Colon (tissue), 2 donors: ENCODE data around the gene COL9A3.

ENCODE experiments used
- FAIRE-seq: peaks from 2 replicates; lab custom pipeline; 2012; peaks lifted over from hg19 to GRCh38; lab: Jason Lieb, UNC
- donor health status: control.
- donor health status: control.

COL9A3 gene

DNA sequence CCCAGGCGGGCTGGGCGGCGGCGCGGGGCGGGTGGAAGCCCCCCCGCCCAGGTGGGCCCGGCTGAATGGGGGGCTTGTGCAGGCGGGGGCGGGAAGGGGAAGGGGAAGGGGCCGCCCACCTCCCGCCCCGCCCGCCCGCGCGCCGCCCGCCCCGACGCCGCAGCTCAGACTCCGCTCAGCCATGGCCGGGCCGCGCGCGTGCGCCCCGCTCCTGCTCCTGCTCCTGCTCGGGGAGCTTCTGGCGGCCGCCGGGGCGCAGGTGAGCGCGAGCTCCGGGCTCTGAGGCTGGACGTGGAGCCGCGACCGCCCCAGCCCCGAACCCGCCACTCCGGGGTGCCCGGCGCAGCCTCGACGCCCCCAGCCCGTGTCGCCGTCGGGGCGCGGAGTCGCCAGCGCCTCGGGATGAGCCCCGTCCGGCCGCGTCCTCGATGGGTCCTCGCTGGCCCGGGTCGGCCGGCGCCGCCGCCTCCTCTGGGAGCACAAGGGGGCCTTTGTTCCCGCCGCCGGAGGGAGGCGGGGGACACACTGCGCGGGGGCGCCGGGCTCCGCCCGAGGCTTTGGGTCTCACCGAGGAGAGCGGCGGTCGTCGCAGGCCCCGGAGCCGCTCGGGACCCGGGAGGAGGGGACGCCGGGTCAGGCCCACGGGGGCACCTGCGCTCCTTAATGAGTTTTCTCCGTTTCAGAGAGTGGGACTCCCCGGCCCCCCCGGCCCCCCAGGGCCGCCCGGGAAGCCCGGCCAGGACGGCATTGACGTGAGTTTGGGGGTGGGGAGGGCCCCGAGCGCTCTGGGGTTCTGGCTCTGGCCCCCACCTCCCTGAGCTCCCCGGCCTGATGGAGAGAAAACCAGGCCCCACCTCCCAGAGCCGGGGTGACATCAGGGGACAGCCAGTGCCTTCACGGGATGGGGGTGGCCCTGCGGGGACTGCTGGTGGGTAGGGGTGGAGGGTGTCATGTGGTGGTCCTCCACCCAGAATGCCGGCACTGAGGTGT lies at the start of gene COL9A3:
COL9A3 (plus strand) TSS at position 167 of the 990 bp plus-strand sequence; CDS start at position 182, 15 bp downstream.
- FAIRE-seq: no peak

DNA sequence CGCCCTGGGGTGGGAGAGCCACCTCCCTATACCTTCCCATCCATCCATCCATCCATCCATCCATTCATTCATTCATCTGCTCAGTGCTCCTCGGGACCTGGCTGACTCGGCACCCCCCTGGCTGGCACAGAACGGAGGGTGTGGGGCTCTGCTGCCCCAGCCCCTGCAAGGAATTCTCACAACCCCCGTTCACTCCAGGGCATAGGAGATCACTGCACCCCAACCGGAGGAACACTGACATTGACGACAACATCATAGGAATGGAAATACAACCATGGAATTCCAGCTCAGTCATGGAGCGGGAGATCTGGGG lies 48.7 kb upstream of the COL9A3 start:
- FAIRE-seq: no peak

DNA sequence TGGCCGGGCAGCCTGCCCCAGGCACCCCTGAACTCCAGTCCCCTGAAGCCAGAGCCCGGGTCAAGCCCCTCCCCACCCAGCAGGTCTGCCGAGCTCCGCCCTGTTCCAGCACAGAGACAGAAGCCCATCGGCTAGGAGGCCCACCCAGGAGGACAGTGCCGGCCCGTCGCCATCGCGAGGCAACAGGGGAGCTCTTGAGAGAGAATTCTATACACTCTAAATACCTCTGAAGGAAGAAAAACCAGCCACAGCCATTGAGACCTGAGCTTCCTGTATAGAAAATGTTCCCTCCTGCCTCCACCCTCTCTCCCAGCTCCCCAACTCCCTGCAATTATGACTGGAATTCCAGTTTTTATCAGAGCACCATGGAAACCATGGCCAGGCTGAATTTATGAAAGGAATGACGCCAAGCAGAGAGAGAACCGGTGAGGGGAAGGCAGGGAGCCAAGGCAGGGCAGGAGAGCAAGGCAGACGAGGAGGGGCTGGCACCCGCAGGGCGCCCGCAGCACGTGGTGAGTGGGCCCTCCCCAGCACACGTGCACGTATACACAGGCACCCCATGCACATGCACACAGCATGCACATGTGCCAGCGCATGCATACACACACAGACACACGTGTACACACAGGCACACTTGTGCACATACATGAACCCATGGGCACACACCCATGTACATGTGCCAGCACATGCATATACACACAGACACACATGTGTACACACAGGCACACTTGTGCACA lies 48.1 kb upstream of the COL9A3 start:
- no peak for FAIRE-seq

DNA sequence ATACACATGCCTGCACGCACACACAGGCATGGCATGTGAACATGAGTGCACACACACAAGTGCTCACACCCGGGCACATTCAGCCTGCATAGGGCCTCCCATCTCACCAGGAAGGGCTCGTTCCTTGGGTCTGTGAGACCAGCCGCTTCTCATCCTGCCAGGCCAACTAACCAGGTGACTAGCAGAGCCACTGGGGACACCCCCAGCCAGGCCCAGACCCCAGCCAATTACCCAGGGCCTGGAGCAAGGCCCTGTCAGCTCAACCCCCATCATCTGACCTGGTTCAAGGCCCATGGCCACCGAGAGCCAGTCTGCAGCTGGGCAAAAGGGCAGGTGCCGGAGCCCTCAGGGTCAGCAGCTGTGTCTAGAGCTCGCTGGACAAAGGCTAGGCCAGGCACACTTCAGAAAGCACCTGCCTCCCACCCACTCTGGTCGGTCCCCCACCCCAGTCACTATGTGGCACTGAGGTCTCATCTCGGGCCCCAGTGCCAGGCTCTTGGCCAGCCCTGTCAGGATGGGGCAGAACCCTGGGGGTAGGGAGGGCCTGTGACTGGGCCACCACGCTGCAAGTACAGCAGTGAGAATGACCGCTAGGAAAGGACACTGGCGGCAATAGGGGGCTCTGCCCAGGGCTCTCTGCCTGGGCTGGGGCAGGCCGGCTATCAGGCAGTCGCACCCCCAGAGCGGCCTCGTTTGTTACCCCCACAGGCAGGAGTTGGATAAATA lies 47.3 kb upstream of the COL9A3 start:
- FAIRE-seq: no peak

DNA sequence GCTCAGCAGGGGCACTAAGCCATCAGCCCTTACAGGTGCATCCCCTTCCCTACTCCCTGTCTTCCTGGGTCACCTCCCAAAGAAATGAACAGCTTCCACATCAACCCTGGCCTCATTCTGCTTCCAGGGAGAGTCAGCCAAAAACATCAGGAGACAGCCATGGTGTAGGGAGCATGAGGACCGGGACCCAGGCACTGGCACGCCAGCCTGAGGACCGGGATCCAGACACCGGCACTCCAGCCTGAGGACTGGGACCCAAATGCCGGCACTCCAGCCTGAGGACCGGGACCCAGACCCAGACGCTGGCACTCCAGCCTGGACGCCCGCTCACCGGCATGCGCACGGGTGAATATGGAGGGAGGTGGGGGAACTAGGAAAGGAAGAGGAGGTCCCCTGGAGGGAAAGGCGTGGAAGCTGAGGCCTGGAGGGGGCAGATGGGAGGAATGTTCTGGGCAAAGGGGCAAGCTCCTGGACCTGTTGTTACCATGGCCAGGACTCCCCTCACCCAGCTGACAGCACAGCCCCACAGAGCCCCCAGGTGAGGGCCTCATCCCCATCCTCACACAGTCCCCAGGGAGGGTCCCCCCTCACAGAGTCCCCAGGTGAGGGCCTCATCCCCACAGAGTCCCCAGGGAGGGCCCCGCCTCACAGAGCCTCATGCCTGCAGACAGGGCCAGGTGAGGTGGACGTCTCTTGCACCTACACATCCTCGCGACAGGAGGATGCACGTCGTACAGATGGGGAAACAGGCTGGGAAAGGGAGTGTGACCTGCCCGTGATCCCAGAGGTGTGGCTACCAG lies 46.5 kb upstream of the COL9A3 start:
- no peak for FAIRE-seq

DNA sequence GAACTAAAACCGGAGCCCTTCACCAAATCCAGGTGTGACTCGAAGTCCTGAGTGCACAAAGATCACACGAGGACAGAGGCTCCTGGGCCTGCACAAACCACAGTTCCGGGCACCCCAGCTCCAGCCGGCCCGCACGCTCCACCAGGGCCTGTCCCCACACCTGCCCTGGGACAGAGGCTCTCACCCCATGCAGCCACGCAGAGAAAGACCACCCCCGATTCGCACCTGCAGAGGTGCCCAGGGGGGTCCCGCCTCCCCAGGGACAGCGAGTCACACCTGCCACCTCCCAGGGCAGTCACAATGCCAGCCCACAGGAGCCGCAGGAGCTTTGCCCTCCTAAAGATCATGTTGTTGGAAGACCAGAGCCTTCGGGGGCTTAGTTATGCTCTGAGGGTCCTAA lies 45.9 kb upstream of the COL9A3 start:
- FAIRE-seq: no peak

DNA sequence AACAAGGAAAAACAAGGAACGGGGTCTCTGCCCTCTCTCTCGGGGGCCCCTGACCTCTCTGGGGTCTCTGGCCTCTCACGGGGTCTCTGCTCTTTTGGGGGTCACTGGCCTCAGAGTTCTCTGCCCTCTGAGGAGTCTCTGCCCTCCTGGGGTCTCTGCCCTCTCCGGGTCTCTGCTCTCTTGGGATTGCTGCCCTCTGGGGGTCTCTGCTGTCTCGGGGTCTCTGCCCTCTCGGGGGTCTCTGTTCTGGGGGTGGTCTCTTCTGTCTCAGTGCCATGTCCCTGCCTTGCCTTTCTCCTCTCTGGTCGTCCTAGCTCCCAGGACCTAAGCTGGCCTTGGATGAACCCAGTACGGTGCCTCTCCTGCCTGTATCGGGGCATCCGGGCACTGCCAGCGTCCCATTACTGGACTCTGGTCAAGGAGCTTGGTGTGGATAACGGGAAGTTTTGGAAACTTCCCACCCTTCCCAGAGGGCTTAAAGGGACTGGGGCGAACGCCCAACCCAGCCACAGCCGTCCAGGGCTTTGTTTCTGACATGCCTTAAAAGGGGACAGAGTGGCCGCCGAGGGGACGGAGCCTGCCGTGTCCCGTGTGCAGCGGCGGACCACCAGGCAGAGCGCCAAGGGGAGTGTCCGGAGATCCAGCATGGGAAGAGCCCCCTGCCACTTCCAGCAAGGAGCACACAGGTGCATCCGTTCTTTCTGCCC lies 45.3 kb upstream of the COL9A3 start:
- no peak for FAIRE-seq

DNA sequence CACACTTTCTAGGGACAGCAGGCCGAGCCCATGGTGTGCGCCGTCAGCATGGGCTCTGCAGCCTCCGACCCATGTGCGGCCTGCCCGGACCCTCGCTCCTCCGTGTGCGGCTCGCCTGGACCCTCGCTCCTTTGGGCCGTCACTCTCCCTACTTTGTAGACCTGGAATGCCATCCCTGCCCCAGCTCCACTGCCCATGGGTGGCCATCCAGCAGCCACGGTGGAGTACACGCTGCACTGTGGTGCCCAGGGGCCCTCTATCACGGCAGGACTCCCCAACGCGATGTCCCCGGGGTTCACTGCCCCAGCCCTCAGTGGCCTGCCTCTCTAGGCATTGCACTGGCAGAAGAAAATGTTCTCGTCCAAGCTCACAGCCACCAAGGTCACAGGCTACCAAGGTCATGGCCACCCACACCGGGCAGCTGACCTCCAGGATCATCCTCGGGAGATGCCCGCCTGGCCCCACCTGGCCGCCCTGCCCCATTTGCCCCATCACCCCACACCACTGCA lies 44.7 kb upstream of the COL9A3 start:
- FAIRE-seq: no peak

DNA sequence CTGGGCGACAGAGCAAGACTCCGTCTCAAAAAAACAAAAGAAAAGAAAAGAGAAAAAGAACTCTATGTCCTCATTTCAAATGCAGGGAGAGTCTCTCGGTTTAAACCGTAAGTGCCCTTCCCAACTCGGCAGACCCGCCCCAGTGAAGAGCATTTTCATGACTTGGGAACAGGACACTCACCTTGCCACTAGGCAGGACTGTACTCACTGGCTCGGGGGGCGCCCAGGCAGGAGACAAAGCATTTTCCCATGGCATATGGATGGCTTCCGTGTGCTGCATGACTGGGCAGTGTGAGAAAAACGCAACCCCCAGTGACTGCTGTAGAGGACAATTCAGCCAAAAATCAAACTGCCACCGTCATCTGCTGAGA lies 44.2 kb upstream of the COL9A3 start:
- FAIRE-seq: no peak

DNA sequence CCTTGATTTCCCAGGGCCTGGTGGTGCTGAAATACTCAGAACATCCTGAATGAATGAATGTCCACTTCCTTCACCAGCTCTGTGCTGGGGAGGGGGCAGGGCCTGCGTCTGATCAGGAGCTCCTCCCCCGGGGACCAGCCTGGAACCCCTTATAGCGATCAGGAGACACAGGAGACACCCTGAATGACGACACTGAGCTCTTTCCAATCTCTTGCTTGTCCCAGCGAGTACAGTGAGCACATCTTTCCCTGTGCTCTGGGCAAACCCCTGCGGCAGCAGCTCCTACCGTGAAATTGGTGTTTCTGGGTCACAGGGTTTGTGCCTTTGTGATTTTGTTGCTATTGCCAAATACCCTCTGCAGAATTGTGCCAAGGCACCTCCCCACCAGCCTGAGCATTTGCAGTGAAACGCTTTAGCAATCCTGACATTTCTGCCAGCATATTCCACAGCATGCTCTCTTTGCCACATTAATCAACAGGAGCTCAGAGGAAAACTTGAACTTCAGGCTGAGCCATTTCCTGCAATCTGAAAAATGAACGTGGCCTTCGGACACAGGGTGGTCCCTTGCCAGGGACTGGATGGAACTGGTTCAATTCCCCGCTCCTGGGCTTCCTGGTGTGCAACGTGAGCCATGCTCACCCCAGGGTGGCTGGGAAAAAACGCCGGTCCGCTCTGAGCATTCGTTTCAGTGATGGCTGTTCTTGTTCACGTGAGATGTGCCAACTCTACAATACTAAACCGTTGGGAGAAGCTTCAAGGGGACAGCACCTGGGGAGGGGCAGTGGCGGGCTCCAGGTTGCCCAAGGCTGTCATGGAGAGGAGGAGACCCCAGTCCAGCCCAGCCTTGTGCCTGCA lies 43.6 kb upstream of the COL9A3 start:
- FAIRE-seq: no peak

DNA sequence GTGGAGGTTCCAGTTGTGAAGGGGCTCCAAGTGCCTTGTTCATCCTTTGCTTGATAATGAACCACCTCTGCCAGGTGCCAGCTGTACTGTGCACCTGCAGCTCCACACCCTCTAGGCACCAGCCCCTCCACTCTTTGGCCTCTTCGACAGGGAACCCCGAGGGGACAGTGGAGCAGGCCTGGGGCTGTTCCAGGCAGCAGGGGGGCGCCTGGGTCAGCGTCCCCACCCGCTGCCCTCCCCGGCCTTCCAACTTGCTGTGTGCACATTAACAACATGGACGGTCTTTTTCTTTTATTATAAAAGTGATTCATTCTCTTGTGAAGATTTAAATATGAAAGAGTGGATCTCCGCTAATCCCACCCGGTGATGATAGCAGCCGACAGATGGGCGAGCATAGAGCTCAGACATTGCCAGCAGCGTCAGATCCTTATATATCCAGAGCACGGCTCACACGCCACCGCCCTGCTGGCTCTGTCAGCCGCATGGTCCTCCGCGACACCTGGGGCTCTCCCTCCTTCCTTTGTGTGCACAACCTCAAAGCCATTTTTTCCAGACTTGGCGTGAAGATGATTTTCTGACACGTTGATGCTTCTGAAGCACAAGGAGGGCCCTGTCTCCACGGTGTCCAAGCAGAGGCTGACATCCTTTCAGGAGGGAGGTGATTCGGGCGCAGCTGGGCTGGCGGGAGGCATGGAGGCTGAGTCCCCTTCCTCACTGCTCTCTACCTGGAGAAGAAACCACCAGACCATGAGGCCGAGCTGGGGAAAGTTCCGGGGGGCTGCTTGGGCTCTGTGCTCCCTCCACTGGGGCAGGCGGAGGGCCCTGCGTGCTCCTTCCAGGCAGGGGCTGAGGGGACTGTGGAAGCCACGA lies 42.8 kb upstream of the COL9A3 start:
- FAIRE-seq: no peak

DNA sequence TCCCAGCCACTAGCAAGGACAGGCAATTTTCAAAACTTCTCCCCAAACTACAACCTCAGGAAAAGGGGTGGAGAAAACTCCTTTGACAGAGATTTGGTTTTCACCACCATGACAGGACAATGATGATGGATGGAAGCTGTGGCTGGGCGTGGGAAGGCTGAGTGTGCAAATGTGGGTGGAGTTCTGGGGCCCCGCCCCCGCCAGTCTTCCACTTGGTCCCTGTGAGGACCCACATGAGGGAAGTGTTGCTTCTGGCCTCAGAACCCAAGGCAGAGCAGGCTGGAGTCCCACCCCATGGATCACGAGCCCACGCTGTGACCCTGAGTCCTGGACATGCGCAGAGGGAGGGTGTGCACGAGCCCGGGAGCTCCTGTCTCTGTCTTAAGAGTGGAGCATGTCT lies 42.1 kb upstream of the COL9A3 start:
- FAIRE-seq: no peak

DNA sequence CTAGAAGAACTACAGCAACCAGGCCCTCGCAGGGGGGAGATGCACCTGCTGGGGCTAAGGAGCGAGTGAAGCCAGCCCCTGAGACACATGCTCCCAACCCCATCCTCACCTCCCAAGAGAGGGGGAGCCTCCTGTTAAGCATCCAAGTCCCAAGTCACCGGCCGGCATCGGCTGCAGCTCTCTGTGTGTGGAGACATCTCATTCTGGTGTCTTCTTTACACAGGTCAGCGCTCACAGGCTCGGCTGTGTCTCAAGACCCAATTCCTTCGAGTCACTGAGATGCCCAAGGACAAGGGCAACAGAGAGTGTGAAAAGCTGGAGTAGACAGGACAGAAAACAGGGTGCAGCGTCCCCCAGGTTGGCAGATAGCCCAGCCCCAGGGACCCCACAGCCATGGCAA lies 41.6 kb upstream of the COL9A3 start:
- no peak for FAIRE-seq

DNA sequence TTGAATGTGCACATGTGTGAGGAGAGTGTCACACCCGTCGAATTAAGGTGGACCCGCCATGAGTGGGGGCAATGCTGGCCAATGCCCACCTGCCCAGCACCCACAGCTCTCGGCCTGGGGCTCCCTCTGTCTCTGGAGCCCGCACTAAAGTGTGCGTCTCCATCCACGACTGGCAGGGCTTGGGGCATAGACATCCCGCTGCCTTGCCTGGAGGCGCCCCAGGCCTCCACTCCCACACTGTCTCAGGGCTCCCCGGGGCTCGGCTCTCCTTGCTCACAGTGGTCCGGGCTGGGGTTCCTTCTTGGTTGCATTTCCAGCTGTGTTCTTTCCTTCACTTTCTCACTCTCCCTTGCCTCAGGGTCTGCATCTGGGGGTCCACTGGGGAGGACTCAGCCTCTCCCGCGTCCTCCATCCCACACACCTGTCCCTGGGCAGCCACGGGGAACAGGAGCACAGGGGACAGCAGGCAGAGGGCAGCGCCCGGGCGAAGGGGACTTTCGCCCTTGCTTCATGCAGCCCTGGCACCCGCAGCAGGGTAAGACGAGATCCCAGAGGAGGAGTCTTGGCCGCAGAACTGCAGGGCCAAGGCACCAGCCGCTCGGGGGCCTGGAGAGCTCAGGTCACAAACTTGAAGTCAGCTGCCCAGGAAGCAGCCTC lies 40.7 kb upstream of the COL9A3 start:
- FAIRE-seq: no peak

DNA sequence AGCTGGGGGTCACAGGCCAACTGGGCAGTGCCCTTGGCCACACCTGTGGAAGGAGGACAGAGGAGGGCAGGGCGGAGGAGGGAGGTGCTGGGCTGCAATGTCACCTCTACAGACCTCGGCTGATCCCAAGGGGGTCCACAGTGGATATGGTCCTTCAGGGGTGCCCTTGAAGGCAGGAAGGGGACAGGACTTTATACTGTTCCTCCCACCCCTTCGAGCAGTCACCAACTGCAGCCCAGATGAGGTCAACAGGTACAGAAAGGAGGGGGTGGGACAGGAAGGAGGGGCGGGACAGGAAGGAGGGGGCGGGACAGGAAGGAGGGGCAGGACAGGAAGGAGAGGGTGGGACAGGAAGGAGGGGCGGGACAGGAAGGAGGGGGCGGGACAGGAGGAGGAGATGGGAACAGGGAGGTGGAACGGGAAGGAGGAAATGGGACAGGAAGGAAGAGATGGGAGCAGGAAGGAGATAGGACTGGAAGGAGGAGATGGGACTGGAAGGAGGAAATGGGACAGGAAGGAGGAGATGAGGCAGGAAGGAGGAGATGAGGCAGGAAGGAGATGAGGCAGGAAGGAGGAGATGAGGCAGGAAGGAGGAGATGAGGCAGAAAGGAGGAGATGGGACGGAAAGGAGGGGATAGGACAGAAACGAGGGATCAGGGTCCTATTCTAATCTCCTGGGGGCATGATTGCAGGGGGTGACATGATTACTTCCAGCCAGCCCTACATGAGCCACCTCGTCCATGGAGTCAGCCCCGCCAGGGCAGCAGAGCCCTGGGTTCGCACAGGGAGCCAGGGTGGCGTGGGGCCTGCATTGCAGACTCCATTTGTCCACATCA lies 39.9 kb upstream of the COL9A3 start:
- no peak for FAIRE-seq

DNA sequence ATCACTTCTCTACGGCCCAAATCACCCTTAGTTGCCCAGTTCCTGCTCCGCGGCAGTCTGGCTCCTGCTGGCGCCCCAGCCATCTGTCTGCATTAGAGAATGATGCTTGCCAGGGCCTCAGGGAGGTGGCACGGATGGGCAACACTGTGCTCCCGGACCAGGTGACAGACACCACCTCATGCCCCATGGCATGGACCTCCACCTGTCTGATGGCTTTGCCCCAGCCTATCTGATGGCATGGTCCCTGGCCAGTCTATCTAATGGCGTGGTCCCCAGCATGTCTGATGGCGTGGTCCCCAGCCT lies 39.4 kb upstream of the COL9A3 start:
- no peak for FAIRE-seq

DNA sequence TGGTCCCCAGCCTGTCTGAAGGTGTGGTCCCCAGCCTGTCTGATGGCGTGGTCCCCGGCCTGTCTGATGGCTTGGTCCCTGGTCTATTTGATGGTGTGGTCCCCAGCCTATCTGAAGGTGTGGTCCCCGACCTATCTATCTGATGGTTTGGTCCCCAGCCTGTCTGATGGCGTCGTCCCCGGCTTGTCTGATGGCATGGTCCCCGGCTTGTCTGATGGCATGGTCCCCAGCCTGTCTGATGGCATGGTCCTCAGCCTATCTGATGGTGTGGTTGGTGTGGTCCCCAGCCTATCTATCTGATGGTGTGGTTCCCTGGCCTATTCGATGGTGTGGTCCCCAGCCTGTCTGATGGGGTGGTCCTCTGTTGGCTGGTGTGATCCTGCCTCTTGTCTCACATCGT lies 38.8 kb upstream of the COL9A3 start:
- no peak for FAIRE-seq
